Type B pancreatic cell (in vitro differentiated cells): ENCODE results near the gene HEPN1. TPM values are rescaled to one million over a fixed set of nuclear protein-coding genes. Genes with fewer than 3 reads are reported as not detected.

ENCODE experiments used
- DNase-seq: peaks from one replicate; pipeline ENCODE4 v3.0.0; 2021; ENCODE audit warnings: mixed read lengths; ENCODE audit not compliant: unreplicated experiment; ENCODE audit errors: extremely low spot score
- H3K27ac Mint-ChIP-seq: 2 replicates; pipeline ENCODE4 v1.8.0; 2021; ENCODE audit warnings: mild to moderate bottlenecking, mixed read lengths
- H3K27me3 Mint-ChIP-seq: 2 replicates; pipeline ENCODE4 v1.8.0; 2021; ENCODE audit warnings: mixed read lengths
- H3K36me3 Mint-ChIP-seq: 2 replicates; pipeline ENCODE4 v1.8.0; 2021; ENCODE audit warnings: mixed read lengths
- H3K4me1 Mint-ChIP-seq: one replicate; pipeline ENCODE4 v1.8.0; 2021; ENCODE audit warnings: mixed read lengths; ENCODE audit not compliant: unreplicated experiment
- H3K4me3 Mint-ChIP-seq: 2 replicates; pipeline ENCODE4 v1.8.0; 2021; ENCODE audit warnings: mild to moderate bottlenecking, mixed read lengths
- H3K9me3 Mint-ChIP-seq: 2 replicates; pipeline ENCODE4 v1.8.0; 2021; ENCODE audit warnings: mixed read lengths
- CTCF ChIP-seq: fragments of 200-600 bp; sonication (generic); conservative IDR thresholded peaks from 2 replicates; pipeline ENCODE4 v1.5.0; 2021; ENCODE audit warnings: antibody characterized with exemption, mild to moderate bottlenecking
- total RNA-seq: library from RNA; stranded (reverse); gene quantifications from 2 replicates; pipeline ENCODE4 v1.2.1, GENCODE V29; 2021; ENCODE audit warnings: low replicate concordance

Gene HEPN1
- total RNA-seq, 1 donor from 2014 or later: not detected

- no peak overlapping the region for H3K4me3 Mint-ChIP-seq
- peaks cover 7% of the 10 kb centered on the region for H3K9me3 Mint-ChIP-seq
- H3K27ac Mint-ChIP-seq: no peak overlapping the region
- no peak for TF ChIP-seq CTCF
- H3K36me3 Mint-ChIP-seq: no peaks in the 10 kb centered on the region
- DNase-seq: no peak
- H3K27me3 Mint-ChIP-seq: no peaks in the 10 kb centered on the region
- peaks cover 17% of the 10 kb centered on the region for H3K4me1 Mint-ChIP-seq
Observed at GRCh38 chr11:124945826-124946225, 26.8 kb downstream of the HEPN1 start.

DNA sequence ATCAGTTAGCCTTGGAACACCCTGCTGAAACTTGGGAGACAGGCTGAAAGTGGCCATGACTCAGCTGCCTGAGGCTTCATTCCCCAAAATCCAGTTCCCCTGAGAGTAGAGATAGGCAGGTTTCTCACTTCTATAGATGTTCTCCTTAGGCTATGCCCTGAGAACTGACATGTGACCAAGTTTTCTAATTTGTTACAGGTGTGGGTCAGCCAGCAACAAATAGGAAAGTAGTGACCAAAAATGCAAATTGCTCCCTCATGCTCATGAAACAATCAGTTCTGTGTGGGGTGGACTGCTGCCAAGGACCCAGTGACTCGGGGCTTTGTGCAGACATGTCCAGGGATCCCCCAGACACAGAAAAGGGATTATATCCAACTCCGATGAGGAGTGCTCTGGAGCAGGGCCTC is 27.7 kb downstream of the HEPN1 start:
- H3K9me3 Mint-ChIP-seq: peaks cover 7% of the 10 kb centered on the region
- H3K4me1 Mint-ChIP-seq: peaks cover 17% of the 10 kb centered on the region
- no peak for TF ChIP-seq CTCF
- H3K4me3 Mint-ChIP-seq: no peak overlapping the region
- no peaks in the 10 kb centered on the region for H3K36me3 Mint-ChIP-seq
- no peak for DNase-seq
- no peaks in the 10 kb centered on the region for H3K27me3 Mint-ChIP-seq
- no peak overlapping the region for H3K27ac Mint-ChIP-seq

DNA sequence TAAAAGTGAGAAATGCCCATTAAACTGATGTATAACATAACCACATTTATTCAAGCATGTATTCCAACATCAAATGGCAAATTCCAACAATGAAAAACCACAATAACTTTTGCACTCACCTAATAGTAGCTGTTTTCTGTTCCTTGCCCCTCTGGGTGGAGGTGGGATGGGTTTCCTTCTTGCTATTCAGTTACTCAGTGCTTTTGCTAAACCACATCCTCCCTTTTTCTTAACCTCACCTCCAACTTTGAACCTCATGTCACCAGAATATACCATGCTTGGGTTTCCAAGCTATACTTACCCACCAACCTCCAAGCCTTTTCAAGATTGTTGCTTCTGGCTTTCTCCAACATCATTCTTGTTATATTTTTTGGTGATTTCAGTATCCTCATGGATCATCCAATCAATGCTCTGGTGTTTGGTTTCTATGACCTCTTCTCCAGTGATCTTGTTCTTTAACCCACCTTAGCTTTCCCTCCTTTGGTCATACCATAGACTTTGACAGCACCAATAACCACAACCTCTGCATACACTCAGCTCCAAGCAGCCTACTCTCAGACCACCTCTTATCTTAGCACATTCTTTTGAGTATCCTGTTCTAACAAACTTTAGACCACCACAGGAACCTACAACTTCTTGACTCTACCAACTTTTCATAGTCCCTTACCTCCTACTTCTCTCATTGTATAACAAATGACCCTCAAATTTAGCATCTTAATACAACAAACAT is 31.7 kb downstream of the HEPN1 start:
- TF ChIP-seq CTCF: no peak
- no peaks in the 10 kb centered on the region for H3K36me3 Mint-ChIP-seq
- H3K27me3 Mint-ChIP-seq: no peaks in the 10 kb centered on the region
- H3K4me3 Mint-ChIP-seq: no peak overlapping the region
- H3K9me3 Mint-ChIP-seq: peaks cover 7% of the 10 kb centered on the region
- no peak for DNase-seq
- H3K27ac Mint-ChIP-seq: no peak overlapping the region
- H3K4me1 Mint-ChIP-seq: no peaks in the 10 kb centered on the region

DNA sequence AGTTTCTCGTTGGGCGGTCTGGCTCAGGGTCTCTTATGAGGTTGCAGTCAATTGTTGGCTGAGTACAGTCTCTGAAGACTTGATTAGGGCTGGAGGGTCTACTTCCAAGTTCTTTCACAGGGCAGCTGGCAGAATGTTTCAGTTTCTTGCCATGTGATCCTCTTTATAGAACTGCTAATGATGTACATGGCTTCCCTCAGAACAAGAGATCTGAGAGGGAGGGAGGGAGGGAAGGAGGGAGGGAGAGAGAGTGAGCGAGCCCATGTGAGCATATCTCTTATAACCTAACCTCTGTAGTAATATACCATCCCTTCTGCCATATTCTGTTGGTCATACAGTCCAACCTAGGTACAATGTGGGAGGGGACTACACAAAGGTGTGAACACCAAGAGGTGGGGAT is 32.3 kb downstream of the HEPN1 start:
- no peaks in the 10 kb centered on the region for H3K4me1 Mint-ChIP-seq

GRCh38 chr11:124953753-124954589 is 34.9 kb downstream of the HEPN1 start, which contains the start of gene CCDC15:
Gene CCDC15 (plus strand): TSS chr11:124954202. CDS start chr11:124954733, 531 bp downstream.
- Mint-ChIP-seq H3K4me1 (no peaks in the 10 kb centered on the region), H3K9me3 (no peaks in the 10 kb centered on the region), H3K27me3 (no peaks in the 10 kb centered on the region), H3K4me3 (no peak within 1 kb of the TSS), H3K36me3 (no peaks in the 10 kb centered on the region), H3K27ac (no peak within 1 kb of the TSS)
- no peak for TF ChIP-seq CTCF
- peak; percentile 96 for DNase-seq

More for the DNA sequence above, 32.3 kb downstream of the HEPN1 start:
- H3K9me3 Mint-ChIP-seq: peaks cover 7% of the 10 kb centered on the region
- H3K4me3 Mint-ChIP-seq: no peak overlapping the region
- no peaks in the 10 kb centered on the region for H3K36me3 Mint-ChIP-seq
- H3K27me3 Mint-ChIP-seq: no peaks in the 10 kb centered on the region
- no peak overlapping the region for H3K27ac Mint-ChIP-seq
- TF ChIP-seq CTCF: no peak
- DNase-seq: no peak
